RWPE1 (cell line): Measurements from ENCODE around the gene EPAS1.

Source experiments
- CTCF ChIA-PET: fragments of 350-600 bp; sonication (Branson Sonifier 250); formaldehyde crosslinking; extraction: SDS; loops from one replicate; lab custom pipeline; 2021; lab: Yijun Ruan, JAX
- POLR2A ChIA-PET: fragments of 400-600 bp; formaldehyde crosslinking; extraction: SDS; loops from one replicate; lab custom pipeline; 2020; ENCODE audit warnings: antibody characterized with exemption; ENCODE audit not compliant: low non-redundant PET; lab: Yijun Ruan, JAX
- DNase-seq: peaks from one replicate; pipeline ENCODE4 v3.0.0; 2012; ENCODE audit warnings: low spot score
- H3K27ac ChIP-seq: fragments of 450-650 bp; 2 replicates; pipeline ENCODE4 v1.5.1; 2017
- CTCF ChIP-seq: fragments of 450-650 bp; conservative IDR thresholded peaks from 2 replicates; pipeline ENCODE4 v1.5.1; 2017; ENCODE audit warnings: low read depth, mild to moderate bottlenecking

Gene EPAS1

GRCh38 chr2:46371854-46372253 lies 74.6 kb downstream of the EPAS1 start:
- TF ChIP-seq CTCF, result no peak
- H3K27ac ChIP-seq, result no peak overlapping the region
- POLR2A ChIA-PET, result no interaction called here
- CTCF ChIA-PET, result interaction anchor here (1.1 kb wide), 1 partner anchor 9 kb away, joined by 3 read pairs; no protein-coding TSS in a partner anchor
- DNase-seq, result no peak

DNA sequence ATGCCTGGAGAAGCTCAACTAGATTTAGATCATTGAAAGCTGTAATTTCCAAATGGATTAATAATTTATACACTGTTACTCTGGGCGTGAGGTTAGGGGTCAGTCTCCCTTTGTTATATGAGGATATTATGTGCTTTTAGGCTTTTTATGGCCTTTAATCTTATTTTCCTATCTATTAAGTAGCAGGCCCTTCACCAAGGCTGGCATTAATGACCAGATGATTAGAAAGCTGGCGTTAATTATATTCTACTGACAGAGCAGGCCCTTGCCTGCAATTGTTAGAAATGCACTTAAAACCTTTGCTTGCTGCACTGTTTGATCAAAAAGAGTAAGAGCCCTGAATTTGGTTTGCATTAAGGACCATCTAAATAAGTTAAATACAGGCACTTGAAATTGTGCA lies 75.3 kb downstream of the EPAS1 start:
- no peak for TF ChIP-seq CTCF
- H3K27ac ChIP-seq, result no peak overlapping the region
- CTCF ChIA-PET, result interaction anchor here (0.6 to 1.1 kb wide), 2 partner anchors 9 to 137 kb away, joined by 3 read pairs; no protein-coding TSS in a partner anchor
- DNase-seq, result no peak
- POLR2A ChIA-PET, result no interaction called here

DNA sequence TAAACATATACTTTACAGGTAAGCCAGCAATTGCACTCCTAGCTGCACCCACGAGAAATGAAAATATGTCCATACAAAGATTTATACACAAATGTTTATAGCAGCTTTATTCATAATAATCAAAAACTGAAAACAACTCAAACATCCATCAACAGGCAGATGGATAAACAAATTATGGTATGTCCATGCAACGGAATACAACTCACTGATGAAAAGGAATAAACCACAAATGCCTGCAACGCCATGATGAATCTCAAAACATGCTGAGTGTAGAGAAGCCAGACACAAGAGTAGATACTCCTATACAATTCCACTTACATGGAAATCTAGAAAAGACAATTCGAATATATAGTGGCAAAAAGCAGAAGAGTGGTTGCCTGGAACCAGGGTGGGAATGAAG lies 76.0 kb downstream of the EPAS1 start:
- DNase-seq, result no peak
- ChIA-PET CTCF (interaction anchor here (0.6 to 0.7 kb wide), 2 partner anchors 120 to 138 kb away, joined by 3 to 4 read pairs; no protein-coding TSS in a partner anchor), POLR2A (no interaction called here)
- no peak overlapping the region for H3K27ac ChIP-seq
- no peak for TF ChIP-seq CTCF

DNA sequence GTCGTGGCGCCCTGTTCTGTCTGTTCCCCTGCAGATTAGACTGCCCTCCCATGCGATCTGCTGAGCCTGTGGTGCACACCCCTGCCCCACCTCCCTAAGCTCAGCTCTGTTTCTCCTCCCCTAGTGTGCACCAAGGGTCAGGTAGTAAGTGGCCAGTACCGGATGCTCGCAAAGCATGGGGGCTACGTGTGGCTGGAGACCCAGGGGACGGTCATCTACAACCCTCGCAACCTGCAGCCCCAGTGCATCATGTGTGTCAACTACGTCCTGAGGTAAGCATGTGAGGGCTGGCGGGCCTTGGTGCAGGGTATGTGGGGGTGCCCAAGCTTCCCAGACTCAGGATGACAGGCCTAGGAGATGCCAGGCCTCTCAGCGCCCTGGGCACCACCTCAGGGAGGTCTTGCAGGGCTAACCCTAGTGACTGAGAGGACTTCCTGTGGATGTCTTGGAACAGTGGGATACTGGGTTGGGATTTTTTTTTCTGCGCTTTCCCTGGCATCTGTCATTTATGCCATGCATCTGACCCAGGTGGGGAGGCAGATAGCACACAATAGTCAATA lies 78.4 kb downstream of the EPAS1 start:
- ChIA-PET CTCF (interaction anchor here (0.6 kb wide), 1 partner anchor 856 kb away, joined by 3 read pairs; no protein-coding TSS in a partner anchor), POLR2A (no interaction called here)
- TF ChIP-seq CTCF, result no peak
- H3K27ac ChIP-seq, result no peak overlapping the region
- DNase-seq, result no peak

DNA sequence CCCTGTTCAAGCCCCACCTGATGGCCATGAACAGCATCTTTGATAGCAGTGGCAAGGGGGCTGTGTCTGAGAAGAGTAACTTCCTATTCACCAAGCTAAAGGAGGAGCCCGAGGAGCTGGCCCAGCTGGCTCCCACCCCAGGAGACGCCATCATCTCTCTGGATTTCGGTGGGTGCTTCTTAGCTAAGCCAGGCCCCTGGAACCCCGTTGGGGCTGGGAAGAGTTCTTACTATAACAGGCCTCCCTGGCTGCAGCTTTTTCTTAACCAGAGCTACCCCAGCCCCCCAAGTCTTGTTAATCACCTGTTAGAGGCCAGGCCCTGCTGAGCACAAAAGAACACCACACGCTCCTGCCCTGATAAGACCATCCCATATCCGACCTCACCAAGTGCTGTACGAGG lies 79.4 kb downstream of the EPAS1 start:
- POLR2A ChIA-PET, result no interaction called here

DNA sequence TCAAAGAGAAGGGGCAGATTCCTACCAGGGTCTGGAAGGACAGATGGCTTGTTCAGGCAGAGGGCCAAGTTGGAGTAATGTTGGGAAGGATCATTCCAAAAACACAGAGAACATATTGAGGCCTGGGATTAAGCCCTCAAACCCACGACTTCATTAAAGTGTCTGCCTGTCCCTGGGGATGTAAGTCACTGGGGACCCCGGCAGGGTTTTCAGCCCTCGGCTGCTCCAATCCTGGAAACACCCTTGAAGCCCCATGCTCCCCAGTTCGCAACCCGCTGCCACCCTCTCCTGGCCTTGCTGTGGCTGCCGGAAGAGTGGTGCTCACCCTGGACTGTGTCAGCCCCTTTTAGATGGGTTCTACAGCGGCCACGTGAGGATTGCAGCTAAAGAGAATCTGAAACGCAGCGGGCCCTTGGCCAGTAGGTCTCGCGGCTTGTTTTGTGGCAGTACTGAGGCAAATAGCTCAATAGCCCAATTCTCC lies 79.9 kb downstream of the EPAS1 start:
- H3K27ac ChIP-seq, result peak overlapping the region; percentile 20
- POLR2A ChIA-PET, result no interaction called here
- no peak for TF ChIP-seq CTCF
- DNase-seq, result no peak
- CTCF ChIA-PET, result interaction anchor here (0.5 to 0.6 kb wide), 2 partner anchors 47 to 84 kb away, joined by 3 to 6 read pairs; no protein-coding TSS in a partner anchor

More for the DNA sequence above, 79.4 kb downstream of the EPAS1 start:
- no peak for DNase-seq
- no peak overlapping the region for H3K27ac ChIP-seq
- TF ChIP-seq CTCF, result no peak
- CTCF ChIA-PET, result no interaction called here
